HUDEP-2 (cell line): ENCODE data around the gene THAP5.

ENCODE experiments used
- DNase-seq, 76 experiments: peaks; one replicate each; lab custom pipeline; 2025; ENCODE audit not compliant: unreplicated experiment in 76 of 76; lab: John Stamatoyannopoulos, UW

Gene THAP5

GRCh38 chr7:108569381-108570145 is at the start of gene THAP5, which contains the start of gene DNAJB9:
Gene THAP5 (minus strand): TSS chr7:108569706. CDS start chr7:108569569, 137 bp downstream.
Gene DNAJB9 (plus strand): TSS chr7:108569874. CDS start chr7:108571727, 1,853 bp downstream.
- DNase-seq: peak; percentile 44 to 99 (median 98)

GRCh38 chr7:108618056-108618455 is 48.5 kb upstream of the THAP5 start:
- no peak for DNase-seq

- DNase-seq: no peak
These were observed 45.4 kb upstream of the THAP5 start for GRCh38 chr7:108614896-108615295.

- no peak for DNase-seq
These were observed 44.5 kb upstream of the THAP5 start for GRCh38 chr7:108613949-108614381.

- peak in 20 of 76 experiments; percentile 7 to 50 (median 26) for DNase-seq
These were observed 43.8 kb upstream of the THAP5 start for GRCh38 chr7:108613147-108613948.

- no peak for DNase-seq
These were observed 41.8 kb upstream of the THAP5 start for GRCh38 chr7:108611268-108611667.

GRCh38 chr7:108609643-108610042 is 40.1 kb upstream of the THAP5 start:
- DNase-seq: no peak

GRCh38 chr7:108605559-108606201 is 36.2 kb upstream of the THAP5 start:
- no peak for DNase-seq

GRCh38 chr7:108604307-108605077 is 35.0 kb upstream of the THAP5 start:
- peak in 61 of 76 experiments; percentile 1 to 78 (median 32) for DNase-seq

GRCh38 chr7:108603656-108604306 is 34.3 kb upstream of the THAP5 start:
- DNase-seq: no peak

GRCh38 chr7:108600399-108600798 is 30.9 kb upstream of the THAP5 start:
- DNase-seq: no peak

GRCh38 chr7:108598914-108599580 is 29.5 kb upstream of the THAP5 start:
- no peak for DNase-seq

GRCh38 chr7:108598153-108598552 is 28.6 kb upstream of the THAP5 start:
- no peak for DNase-seq

- no peak for DNase-seq
These were observed 27.1 kb upstream of the THAP5 start for GRCh38 chr7:108596560-108596959.

- DNase-seq: peak in 17 of 76 experiments; percentile 1 to 30 (median 8)
These were observed 23.2 kb upstream of the THAP5 start for GRCh38 chr7:108592646-108593201.

GRCh38 chr7:108590606-108591005 is 21.1 kb upstream of the THAP5 start:
- no peak for DNase-seq

GRCh38 chr7:108589874-108590273 is 20.4 kb upstream of the THAP5 start:
- DNase-seq: no peak

GRCh38 chr7:108589199-108589598 is 19.7 kb upstream of the THAP5 start:
- DNase-seq: no peak

GRCh38 chr7:108586274-108586710 is 16.8 kb upstream of the THAP5 start:
- peak in 1 of 76 experiments; percentile 10 for DNase-seq
